Adipocyte (in vitro differentiated cells): Measurements from ENCODE around the gene SKOR2.

Experiments
- DNase-seq: peaks from one replicate; pipeline ENCODE4 v3.0.0-alpha.2; 2015; ENCODE audit warnings: low read depth
- H3K27me3 ChIP-seq: replicated peaks from 2 replicates; pipeline ENCODE4 v1.7.0; 2013; ENCODE audit warnings: mild to moderate bottlenecking, low read length, moderate library complexity; ENCODE audit not compliant: control insufficient read depth, insufficient read depth
- H3K36me3 ChIP-seq: 2 replicates; pipeline ENCODE4 v1.7.0; 2013; ENCODE audit warnings: low read length, mild to moderate bottlenecking, moderate library complexity; ENCODE audit not compliant: control insufficient read depth, insufficient read depth, severe bottlenecking
- H3K4me1 ChIP-seq: 2 replicates; pipeline ENCODE4 v1.7.0; 2013; ENCODE audit warnings: mild to moderate bottlenecking, low read length, moderate library complexity; ENCODE audit not compliant: control insufficient read depth, insufficient read depth
- H3K4me3 ChIP-seq: 2 replicates; pipeline ENCODE4 v1.7.0; 2013; ENCODE audit warnings: mild to moderate bottlenecking, low read length, moderate library complexity
- H3K9ac ChIP-seq: 2 replicates; pipeline ENCODE4 v1.7.0; 2013; ENCODE audit warnings: mild to moderate bottlenecking, low read length, moderate library complexity
- H3K9me3 ChIP-seq: 2 replicates; pipeline ENCODE4 v1.7.0; 2013; ENCODE audit warnings: mild to moderate bottlenecking, low read length, moderate library complexity; ENCODE audit not compliant: control insufficient read depth

Gene SKOR2

GRCh38 chr18:47253101-47253654 lies 1.7 kb upstream of the SKOR2 start:
- Histone ChIP-seq H3K4me3 (no peak overlapping the region), H3K9me3 (peaks cover 21% of the 10 kb centered on the region), H3K27me3 (peaks cover 91% of the 10 kb centered on the region), H3K4me1 (no peaks in the 10 kb centered on the region), H3K9ac (no peak overlapping the region), H3K36me3 (no peaks in the 10 kb centered on the region)
- no peak for DNase-seq

DNA sequence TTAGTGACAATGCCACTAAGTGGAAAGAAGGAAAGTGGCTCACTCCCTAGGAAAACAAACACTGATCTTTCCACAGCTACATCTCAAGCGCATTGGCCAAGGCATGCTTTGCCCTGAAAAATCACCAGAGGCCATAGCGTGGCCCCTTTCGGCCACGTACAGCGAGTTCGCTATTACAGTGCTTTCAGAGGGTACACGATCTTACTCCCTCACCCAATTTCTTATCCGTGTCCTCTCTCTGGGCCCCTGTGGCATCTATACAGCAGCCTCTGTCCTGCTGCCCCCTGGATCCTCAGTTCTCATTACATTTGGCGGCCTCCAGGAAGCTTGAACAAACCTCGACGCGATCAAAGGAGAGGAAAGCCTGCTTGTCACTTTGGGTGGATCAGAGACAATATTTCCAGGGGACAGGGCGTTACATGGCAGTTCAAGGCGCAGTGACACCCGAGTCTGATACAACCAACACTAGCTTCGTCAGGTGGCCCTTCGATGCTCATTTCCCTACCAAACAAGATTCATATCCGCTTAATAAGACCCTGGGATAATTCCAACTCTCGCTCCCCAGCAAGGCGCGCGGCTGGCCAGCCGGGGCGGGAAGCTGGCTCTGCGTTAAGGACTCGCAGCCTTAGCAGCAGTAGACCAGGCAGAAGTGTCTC lies 941 bp downstream of the SKOR2 start:
- peaks cover 27% of the 10 kb centered on the region for H3K9me3 ChIP-seq
- H3K36me3 ChIP-seq: no peaks in the 10 kb centered on the region
- H3K4me3 ChIP-seq: no peak overlapping the region
- no peaks in the 10 kb centered on the region for H3K4me1 ChIP-seq
- DNase-seq: no peak
- H3K27me3 ChIP-seq: peaks cover 78% of the 10 kb centered on the region
- H3K9ac ChIP-seq: no peak overlapping the region

GRCh38 chr18:47249314-47249981 lies 2.0 kb downstream of the SKOR2 start:
- no peak overlapping the region for H3K9ac ChIP-seq

DNA sequence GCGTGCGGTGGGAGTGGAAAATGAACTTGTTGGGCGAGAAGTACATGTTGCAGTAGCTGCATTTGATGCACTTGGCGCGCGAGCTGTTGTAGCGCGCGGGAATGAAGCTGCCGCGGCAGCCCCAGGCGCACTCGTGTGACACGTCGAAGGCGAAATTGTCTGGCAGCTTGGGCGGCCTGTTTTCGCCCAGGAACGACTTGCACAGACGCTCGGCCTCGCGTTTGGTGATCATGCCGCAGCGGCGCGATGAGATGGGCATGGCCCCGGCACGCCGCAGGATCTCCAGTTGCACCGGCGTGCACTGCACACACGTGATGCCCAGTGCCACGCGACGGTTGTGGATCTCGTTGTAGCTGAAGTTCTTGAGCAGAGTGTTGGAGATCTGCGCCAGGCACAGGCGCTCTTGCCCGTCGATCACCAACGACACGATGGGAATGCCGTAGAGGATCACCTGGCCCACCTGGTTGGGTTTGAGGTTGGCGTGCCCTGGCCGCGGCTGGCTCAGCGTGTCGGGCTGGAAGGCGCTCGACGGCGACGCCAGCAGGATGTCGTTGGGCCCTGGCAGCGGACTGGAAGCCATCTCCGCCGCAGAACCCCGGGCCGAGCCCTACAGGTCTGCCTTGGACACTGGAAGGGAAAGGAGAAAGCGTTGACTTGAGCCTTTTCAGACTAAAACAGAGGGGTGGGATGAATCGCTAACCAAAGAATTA lies 2.7 kb downstream of the SKOR2 start:
- peaks cover 80% of the 10 kb centered on the region for H3K27me3 ChIP-seq

More at GRCh38 chr18:47249314-47249981, 2.0 kb downstream of the SKOR2 start:
- Histone ChIP-seq H3K36me3 (no peaks in the 10 kb centered on the region), H3K27me3 (peaks cover 80% of the 10 kb centered on the region), H3K9me3 (peaks cover 29% of the 10 kb centered on the region), H3K4me1 (no peaks in the 10 kb centered on the region), H3K4me3 (no peak overlapping the region)
- DNase-seq: no peak

GRCh38 chr18:47248115-47248603 lies 3.3 kb downstream of the SKOR2 start:
- Histone ChIP-seq H3K9ac (no peak overlapping the region), H3K36me3 (no peaks in the 10 kb centered on the region), H3K4me1 (no peaks in the 10 kb centered on the region), H3K27me3 (peaks cover 80% of the 10 kb centered on the region), H3K4me3 (no peak overlapping the region), H3K9me3 (peaks cover 25% of the 10 kb centered on the region)
- DNase-seq: no peak

More for the DNA sequence above, 2.7 kb downstream of the SKOR2 start:
- H3K4me3 ChIP-seq: no peak overlapping the region
- H3K9ac ChIP-seq: no peak overlapping the region
- H3K36me3 ChIP-seq: no peaks in the 10 kb centered on the region
- no peaks in the 10 kb centered on the region for H3K4me1 ChIP-seq
- peaks cover 29% of the 10 kb centered on the region for H3K9me3 ChIP-seq
- DNase-seq: no peak

GRCh38 chr18:47247416-47248114 lies 3.9 kb downstream of the SKOR2 start:
- H3K27me3 ChIP-seq: peaks cover 79% of the 10 kb centered on the region

DNA sequence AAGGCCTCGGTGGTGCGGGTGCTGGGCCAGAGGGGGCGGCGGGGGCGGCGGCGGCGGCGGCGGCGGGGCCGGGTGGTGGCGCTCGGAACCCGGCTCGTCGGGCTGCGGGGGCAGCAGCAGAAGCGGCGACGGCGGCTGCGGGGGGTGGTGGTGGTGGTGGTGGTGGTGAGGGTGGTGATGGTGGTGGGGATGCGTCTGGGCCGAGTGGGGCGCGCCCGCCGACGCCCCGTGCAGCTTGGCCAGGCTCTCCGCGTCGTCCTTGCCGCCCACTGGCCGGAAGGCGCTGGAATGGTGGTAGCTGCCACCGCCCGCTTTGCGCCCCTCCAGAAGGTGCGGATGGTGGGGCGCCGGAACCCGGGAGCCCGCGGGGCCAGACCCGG lies 4.4 kb downstream of the SKOR2 start:
- no peaks in the 10 kb centered on the region for H3K36me3 ChIP-seq
- no peak overlapping the region for H3K9ac ChIP-seq
- no peak overlapping the region for H3K4me3 ChIP-seq
- peaks cover 24% of the 10 kb centered on the region for H3K9me3 ChIP-seq
- peaks cover 75% of the 10 kb centered on the region for H3K27me3 ChIP-seq
- H3K4me1 ChIP-seq: no peaks in the 10 kb centered on the region
- DNase-seq: no peak

More at GRCh38 chr18:47247416-47248114, 3.9 kb downstream of the SKOR2 start:
- Histone ChIP-seq H3K9me3 (peaks cover 24% of the 10 kb centered on the region), H3K36me3 (no peaks in the 10 kb centered on the region), H3K9ac (no peak overlapping the region), H3K4me3 (no peak overlapping the region), H3K4me1 (no peaks in the 10 kb centered on the region)
- no peak for DNase-seq

- Histone ChIP-seq H3K9me3 (peaks cover 24% of the 10 kb centered on the region), H3K4me3 (no peak overlapping the region), H3K36me3 (no peaks in the 10 kb centered on the region), H3K27me3 (peaks cover 75% of the 10 kb centered on the region), H3K9ac (no peak overlapping the region), H3K4me1 (no peaks in the 10 kb centered on the region)
- no peak for DNase-seq
These were observed 5.2 kb downstream of the SKOR2 start for GRCh38 chr18:47246027-47246971.

DNA sequence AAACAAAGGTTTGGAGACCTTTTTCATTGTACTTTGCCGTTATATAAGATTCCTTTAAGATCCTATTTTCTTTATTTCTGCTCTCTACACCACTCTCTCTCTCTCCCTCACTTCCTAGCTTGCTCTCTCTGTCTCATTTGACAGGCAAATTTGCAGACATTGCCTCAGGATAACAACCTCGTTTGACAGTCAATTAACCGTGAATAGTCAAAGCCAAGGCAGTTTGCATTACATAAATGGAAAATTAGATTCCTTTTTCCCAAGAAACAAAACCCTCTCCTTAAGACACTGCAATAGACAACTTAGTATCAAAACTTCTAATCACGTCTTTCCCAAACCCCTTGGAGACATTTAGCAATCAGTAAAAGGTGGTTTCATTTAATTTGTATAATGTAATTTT lies 7.4 kb downstream of the SKOR2 start:
- H3K9me3 ChIP-seq: peaks cover 22% of the 10 kb centered on the region
- peaks cover 68% of the 10 kb centered on the region for H3K27me3 ChIP-seq
- no peaks in the 10 kb centered on the region for H3K4me1 ChIP-seq
- no peak overlapping the region for H3K4me3 ChIP-seq
- DNase-seq: no peak
- H3K9ac ChIP-seq: no peak overlapping the region
- no peaks in the 10 kb centered on the region for H3K36me3 ChIP-seq

DNA sequence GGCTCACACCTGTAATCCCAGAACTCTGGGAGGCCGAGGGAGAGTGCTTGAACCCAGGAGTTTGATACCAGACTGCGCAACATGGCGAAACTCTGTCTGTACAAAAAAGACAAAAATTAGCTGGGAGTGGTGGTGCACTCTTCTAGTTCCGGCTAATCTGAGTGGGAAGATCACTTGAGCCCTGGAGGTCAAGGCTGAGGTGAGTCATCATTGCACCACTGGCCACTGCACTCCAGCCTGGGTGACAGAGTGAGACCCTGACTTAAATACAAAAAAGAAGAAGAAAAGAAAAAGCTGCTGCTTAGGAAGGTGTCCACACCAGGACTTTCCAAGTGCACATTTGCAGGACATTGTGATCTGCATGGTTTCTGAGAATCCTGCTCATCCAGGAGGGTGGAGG lies 16.4 kb downstream of the SKOR2 start:
- Histone ChIP-seq H3K36me3 (no peaks in the 10 kb centered on the region), H3K27me3 (peaks cover 61% of the 10 kb centered on the region)

More for the DNA sequence above, 16.4 kb downstream of the SKOR2 start:
- no peaks in the 10 kb centered on the region for H3K4me1 ChIP-seq
- no peak for DNase-seq
- H3K4me3 ChIP-seq: no peak overlapping the region
- H3K9ac ChIP-seq: no peak overlapping the region
- no peaks in the 10 kb centered on the region for H3K9me3 ChIP-seq
